Pons (tissue), 1 donor: ENCODE results near the gene DHX15.
"Not testable (repeated sequence)": the region's sequence is repeated elsewhere in the genome, so short reads cannot be mapped to it uniquely, and the experiment has no call there.

Experiments used
- DNase-seq: peaks from one replicate; pipeline ENCODE4 v3.0.0-alpha.2; 2016; ENCODE audit warnings: low spot score

The DHX15 gene

DNA sequence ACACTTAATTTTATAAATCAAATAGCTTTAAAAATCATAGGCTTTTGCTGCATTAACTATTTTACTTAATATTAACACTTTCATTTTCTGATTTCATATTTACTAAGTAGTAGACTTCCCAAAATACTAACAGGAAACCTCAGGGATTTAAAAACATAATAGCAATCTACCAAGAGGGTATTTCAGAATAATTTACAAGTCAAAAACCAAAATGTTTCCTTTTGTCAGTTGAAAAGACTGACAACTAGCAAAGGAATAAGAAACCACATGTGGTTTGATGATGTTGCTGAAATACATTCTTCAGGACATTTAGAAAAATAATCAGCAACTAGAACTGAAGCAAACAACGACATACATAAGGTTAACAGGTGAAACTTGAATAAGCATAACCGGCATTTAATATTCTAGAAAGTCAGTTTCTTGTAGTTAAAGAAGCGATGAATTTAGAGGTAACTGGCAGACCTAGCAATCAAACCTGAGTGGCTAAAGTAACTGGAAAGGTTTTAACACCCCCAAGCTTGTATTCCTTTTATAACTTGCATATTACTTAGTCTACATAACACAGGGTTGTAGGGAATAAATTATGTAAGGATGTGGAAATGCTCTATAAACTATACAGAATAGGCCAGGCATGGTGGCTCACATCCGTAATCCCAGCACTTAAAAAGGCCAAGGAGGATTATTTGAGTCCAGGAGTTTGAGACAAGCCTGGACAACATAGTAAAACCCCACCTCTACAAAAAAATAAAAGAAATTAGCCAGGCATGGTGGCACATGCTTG, 40.0 kb downstream of the DHX15 start:
- DNase-seq: no peak

- no peak for DNase-seq
Observed at GRCh38 chr4:24537025-24537424, 47.3 kb downstream of the DHX15 start.

DNA sequence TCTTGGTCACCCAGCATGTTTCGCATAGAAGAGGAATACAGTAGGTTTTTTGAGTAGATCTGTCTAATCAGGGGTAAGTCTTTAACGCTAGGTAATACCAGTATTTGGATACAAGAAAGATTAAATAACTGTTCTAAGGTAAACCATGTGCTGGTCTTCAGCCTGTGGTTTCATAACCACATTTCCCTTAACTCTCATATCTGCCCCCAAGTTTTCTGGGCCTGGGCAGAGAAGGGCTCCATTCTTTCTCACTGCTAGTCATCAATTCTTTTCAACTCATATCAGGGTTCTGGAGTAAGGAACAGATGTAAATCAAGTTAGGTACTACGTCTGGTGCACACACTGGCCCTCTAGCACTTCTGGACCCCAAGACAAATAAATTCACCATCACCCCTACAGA, 49.0 kb downstream of the DHX15 start:
- no peak for DNase-seq

DNA sequence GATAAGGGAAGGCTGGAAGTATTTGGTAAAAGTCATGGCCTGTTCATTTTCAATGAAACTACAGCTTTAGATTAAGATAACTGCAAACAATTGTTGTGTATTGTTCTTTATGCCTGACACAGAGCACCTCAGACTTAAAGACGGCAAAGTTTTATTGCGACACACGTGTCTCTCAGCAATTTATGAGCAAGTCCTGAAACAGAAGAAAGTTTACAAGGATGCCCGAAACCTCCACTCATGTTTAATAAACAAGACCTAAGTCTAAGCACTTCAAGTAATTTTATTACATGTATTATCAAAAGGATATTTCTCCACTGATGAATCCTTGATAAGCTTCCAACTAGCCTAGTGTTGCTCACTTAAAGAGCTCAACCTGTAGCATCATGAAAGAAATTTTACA, 51.0 kb downstream of the DHX15 start:
- DNase-seq: no peak

DNA sequence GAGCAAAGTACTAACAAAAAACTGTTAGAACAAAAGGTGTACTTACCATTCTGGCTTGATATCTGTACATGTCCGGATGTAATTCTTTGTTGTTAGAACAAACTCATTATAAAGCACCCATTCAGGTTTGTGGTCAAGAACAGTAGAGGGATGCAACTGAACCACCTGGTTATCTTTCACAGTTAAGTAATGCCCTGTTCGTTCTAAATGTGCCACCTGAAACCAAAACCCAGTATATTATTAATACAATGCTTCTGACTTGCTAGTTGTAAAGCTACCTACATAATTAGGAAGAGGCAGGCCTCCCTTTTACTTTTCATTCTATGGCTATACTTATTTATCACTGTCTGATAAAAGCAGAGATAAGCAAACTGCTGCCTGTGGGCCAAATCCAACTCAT, 54.8 kb downstream of the DHX15 start:
- DNase-seq: no peak

DNA sequence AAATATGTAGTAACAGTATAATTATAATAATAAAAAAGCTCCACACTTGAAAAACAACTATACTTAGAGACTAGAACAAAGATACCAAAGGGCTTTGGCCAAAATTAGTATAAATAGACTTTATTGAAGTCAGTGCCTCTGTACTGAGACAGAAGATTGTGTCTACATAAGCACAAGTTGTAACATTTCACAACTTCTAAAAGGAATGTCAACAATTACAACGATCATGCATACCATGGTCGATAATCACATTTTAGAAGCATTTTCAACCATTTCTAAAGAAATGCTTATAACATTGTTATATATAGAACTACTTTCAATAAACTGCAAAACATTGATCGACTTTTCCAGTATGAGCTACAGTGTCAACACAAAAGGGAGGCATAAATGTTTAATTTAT, 57.0 kb downstream of the DHX15 start:
- no peak for DNase-seq

- no peak for DNase-seq
Observed at GRCh38 chr4:24521544-24521943, 62.8 kb downstream of the DHX15 start.

DNA sequence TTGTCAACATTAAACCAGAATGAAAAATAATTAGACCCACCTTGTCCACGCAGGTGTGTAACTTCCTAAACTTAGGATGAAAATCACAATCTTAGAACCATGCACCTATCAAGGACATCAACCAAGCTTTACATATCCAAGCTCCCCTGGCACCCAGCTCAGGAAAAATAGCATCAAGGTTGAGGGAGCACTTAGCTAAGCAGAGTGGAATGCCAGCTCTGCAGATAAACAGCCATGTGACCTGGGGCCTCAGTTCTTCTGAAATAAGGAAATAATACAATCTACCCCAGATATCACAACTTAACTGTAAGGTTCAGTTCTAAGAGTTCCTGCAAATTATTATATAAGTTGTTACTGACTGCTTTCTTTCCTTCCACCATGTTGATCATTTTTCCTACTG, 64.7 kb downstream of the DHX15 start:
- no peak for DNase-seq

GRCh38 chr4:24517676-24518075, 66.7 kb downstream of the DHX15 start:
- no peak for DNase-seq

- no peak for DNase-seq
Observed at GRCh38 chr4:24516926-24517325, 67.4 kb downstream of the DHX15 start.

GRCh38 chr4:24515698-24516097, 68.7 kb downstream of the DHX15 start:
- DNase-seq: no peak

GRCh38 chr4:24514808-24515207, 69.5 kb downstream of the DHX15 start:
- DNase-seq: no peak

GRCh38 chr4:24513718-24514117, 70.6 kb downstream of the DHX15 start:
- DNase-seq: no peak

GRCh38 chr4:24511371-24512063, 72.8 kb downstream of the DHX15 start:
- DNase-seq: no peak

DNA sequence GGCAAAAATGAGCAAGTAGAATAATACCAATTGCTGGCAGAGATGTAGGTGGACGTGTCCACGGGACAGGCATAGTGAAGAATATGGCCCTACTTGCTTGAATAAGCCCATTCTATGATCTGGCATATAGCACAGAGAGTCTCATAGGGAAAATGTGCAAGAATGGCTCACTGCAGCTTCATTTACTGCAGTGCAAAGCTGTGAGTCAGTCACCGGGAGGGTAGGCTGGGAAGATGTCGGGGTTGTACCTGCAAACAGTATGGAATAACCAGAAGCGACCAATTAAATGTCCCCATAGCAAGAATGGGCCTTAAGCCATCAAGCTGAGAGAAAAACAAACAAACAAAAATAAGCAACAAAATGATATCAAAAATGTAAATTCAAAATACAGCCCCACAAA, 74.3 kb downstream of the DHX15 start:
- DNase-seq: no peak

DNA sequence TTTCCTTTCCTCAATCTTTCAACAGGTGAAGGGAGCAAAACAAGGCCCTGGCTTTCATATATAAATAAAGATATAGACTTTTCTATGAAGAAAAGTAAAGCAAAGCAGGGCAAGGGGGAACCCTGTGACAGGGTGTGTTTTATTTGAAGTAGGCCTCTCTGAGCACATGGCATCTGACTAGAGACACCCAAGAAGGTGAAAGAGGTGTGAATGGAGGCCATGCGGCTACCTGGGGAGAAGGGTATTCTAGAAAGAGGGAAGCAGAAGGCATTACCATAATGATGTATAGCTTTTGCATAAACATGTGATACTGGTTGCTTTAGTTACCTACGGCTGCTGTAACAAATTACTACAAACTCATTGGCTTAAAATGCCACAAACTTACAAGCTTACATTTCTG, 75.8 kb downstream of the DHX15 start:
- DNase-seq: no peak

GRCh38 chr4:24507439-24507838, 76.9 kb downstream of the DHX15 start:
- no peak for DNase-seq

- not testable (repeated sequence) for DNase-seq
Observed at GRCh38 chr4:24503090-24503489, 81.3 kb downstream of the DHX15 start.

DNA sequence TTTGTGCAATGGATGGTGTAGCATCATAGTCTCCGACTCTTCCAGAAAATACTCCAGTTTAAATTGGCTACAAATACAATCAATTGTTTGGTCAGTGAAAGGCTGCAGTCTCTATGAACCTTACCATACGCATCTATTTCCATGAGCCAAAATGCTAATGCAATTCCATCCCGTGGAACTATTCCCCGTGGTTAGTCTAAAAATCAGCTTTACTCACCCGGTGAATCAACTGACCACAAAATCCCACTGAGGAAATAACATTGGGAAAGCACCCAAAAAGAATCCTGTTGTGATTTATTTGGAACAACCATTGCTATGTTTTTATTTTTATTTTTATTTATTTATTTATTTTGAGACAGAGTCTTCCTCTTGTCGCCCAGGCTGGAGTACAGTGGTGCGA, 87.1 kb downstream of the DHX15 start:
- no peak for DNase-seq

- no peak for DNase-seq
Observed at GRCh38 chr4:24496597-24496996, 87.8 kb downstream of the DHX15 start.

GRCh38 chr4:24495388-24495787, 89.0 kb downstream of the DHX15 start:
- DNase-seq: no peak

- DNase-seq: no peak
Observed at GRCh38 chr4:24489870-24490269, 94.5 kb downstream of the DHX15 start.

GRCh38 chr4:24488399-24489164, 95.8 kb downstream of the DHX15 start:
- peak; percentile 60 for DNase-seq
